ENCODE results near the gene CYP2E1.

- no peak for TF ChIP-seq CTCF (IDR thresholded peaks at IDR 0.05)
- no peak for TF ChIP-seq HMGXB4 (CRISPR knock-in tag; IDR thresholded peaks at IDR 0.05)
- TF ChIP-seq TCF7 (CRISPR knock-in tag; IDR thresholded peaks at IDR 0.05; ENCODE audit: low read depth), result no peak
- TF ChIP-seq ETV6 (CRISPR knock-in tag; IDR thresholded peaks at IDR 0.05), result no peak
- no peak for TF ChIP-seq IRF1 (CRISPR knock-in tag; IDR thresholded peaks at IDR 0.05)
- TF ChIP-seq E2F4 (CRISPR knock-in tag; IDR thresholded peaks at IDR 0.05; ENCODE audit: borderline replicate concordance, low read depth), result no peak
- TF ChIP-seq TEAD1 (CRISPR knock-in tag; IDR thresholded peaks at IDR 0.05), result no peak
- no peak for TF ChIP-seq USF2 (CRISPR knock-in tag; IDR thresholded peaks at IDR 0.05)
- TF ChIP-seq GABPB1 (CRISPR knock-in tag; IDR thresholded peaks at IDR 0.05), result no peak
- TF ChIP-seq SMAD4 (CRISPR knock-in tag; IDR thresholded peaks at IDR 0.05), result no peak
- TF ChIP-seq FOXP4 (CRISPR knock-in tag; IDR thresholded peaks at IDR 0.05), result no peak
- no peak for TF ChIP-seq CBFB (CRISPR knock-in tag; IDR thresholded peaks at IDR 0.05; ENCODE audit: low read depth)
These were observed 40.6 kb downstream of the CYP2E1 start for GRCh38 chr10:133567609-133568286.

Measured in WTC11 (cell line).